Thoracic aorta (tissue), 2 donors: ENCODE measurements around the gene RIMKLB. TPM values are rescaled to one million over a fixed set of nuclear protein-coding genes. Genes with fewer than 3 reads are reported as not detected.
"Not testable (repeated sequence)": the region's sequence is repeated elsewhere in the genome, so short reads cannot be mapped to it uniquely, and the experiment has no call there.

Experiments used
- ATAC-seq: fragments of 150-250 bp; one replicate; pipeline ENCODE4 v1.8.0; 2017; ENCODE audit warnings: low read depth; ENCODE audit not compliant: insufficient number of reproducible peaks, low FRiP score
- DNase-seq: peaks from one replicate; pipeline ENCODE4 v3.0.0-alpha.2; 2020; ENCODE audit warnings: low spot score
- H3K27ac ChIP-seq, 2 donors: fragments of 200-600 bp; sonication (generic); 1 replicate in 1 of 2; 2 replicates in 1 of 2; pipeline ENCODE4 v1.5.1; 2016; ENCODE audit warnings: mild to moderate bottlenecking in 2 of 2, moderate library complexity in 2 of 2
- H3K27me3 ChIP-seq: fragments of 200-600 bp; sonication (generic); replicated peaks from 2 replicates; pipeline ENCODE4 v1.6.0; 2016; ENCODE audit warnings: mild to moderate bottlenecking; ENCODE audit not compliant: insufficient read depth
- H3K36me3 ChIP-seq: fragments of 200-600 bp; sonication (generic); one replicate; pipeline ENCODE4 v1.5.1; 2016
- H3K4me1 ChIP-seq, 2 donors: fragments of 200-600 bp; sonication (generic); 1 replicate in 1 of 2; 2 replicates in 1 of 2; pipeline versions ENCODE4 v1.5.1 to v1.6.0; 2016; ENCODE audit warnings: low read depth in 2 of 2, mild to moderate bottlenecking in 1 of 2; ENCODE audit not compliant: control insufficient read depth in 1 of 2
- H3K4me3 ChIP-seq: fragments of 200-600 bp; sonication (generic); 2 replicates; pipeline ENCODE4 v1.5.1; 2016; ENCODE audit warnings: mild to moderate bottlenecking
- H3K9me3 ChIP-seq: fragments of 200-600 bp; sonication (generic); 2 replicates; pipeline ENCODE4 v1.5.1; 2016
- total RNA-seq, 2 donors: library from RNA; depleted of rRNA; stranded (reverse); fragments of >200 nt; gene quantifications; one replicate each; pipeline versions ENCODE4 v1.1.0 to v1.2.3, GENCODE V29; 2016
- TF ChIP-seq, protein P1 (sequence below): fragments of 200-600 bp; sonication (generic); IDR thresholded peaks from one replicate; pipeline ENCODE4 v1.5.1; 2019; ENCODE audit warnings: antibody characterized with exemption

RIMKLB gene
- total RNA-seq, 2 donors from 2014 or later, result 87.6 to 159 TPM

DNA sequence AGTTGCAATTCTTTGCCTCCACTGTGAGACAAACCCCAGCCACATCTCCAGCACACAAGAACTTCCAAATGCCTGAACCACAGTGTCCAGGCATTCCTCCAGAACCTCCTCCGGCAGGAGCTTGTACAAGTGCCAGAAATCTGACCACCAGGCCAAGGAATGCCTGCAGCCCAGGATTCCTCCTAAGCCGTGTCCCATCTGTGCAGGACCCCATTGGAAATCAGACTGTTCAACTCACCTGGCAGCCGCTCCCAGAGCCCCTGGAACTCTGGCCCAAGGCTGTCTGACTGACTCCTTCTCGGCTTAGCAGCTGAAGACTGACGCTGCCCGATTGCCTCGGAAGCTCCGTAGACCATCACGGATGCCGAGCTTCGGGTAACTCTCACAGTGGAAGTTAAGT is 109.3 kb downstream of the RIMKLB start:
- not testable (repeated sequence) for H3K4me3 ChIP-seq, H3K27me3 ChIP-seq, H3K36me3 ChIP-seq, DNase-seq, H3K27ac ChIP-seq, ATAC-seq, H3K9me3 ChIP-seq, H3K4me1 ChIP-seq

DNA sequence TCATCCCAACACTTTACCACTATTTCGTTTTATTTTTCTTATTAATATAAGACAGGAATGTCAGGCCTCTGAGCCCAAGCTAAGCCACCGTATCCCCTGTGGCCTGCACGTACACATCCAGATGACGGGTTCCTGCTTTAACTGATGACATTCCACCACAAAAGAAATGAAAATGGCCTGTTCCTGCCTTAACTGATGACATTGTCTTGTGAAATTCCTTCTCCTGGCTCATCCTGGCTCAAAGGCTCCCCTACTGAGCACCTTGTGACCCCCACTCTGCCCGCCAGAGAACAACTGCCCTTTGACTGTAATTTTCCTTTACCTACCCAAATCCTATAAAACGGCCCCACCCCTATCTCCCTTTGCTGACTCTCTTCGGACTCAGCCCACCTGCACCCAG is 112.3 kb downstream of the RIMKLB start:
- not testable (repeated sequence) for H3K27ac ChIP-seq, H3K4me3 ChIP-seq, H3K4me1 ChIP-seq, H3K9me3 ChIP-seq, DNase-seq, ATAC-seq, H3K27me3 ChIP-seq, H3K36me3 ChIP-seq

- ATAC-seq, result no peak
- TF ChIP-seq, protein P1, sequence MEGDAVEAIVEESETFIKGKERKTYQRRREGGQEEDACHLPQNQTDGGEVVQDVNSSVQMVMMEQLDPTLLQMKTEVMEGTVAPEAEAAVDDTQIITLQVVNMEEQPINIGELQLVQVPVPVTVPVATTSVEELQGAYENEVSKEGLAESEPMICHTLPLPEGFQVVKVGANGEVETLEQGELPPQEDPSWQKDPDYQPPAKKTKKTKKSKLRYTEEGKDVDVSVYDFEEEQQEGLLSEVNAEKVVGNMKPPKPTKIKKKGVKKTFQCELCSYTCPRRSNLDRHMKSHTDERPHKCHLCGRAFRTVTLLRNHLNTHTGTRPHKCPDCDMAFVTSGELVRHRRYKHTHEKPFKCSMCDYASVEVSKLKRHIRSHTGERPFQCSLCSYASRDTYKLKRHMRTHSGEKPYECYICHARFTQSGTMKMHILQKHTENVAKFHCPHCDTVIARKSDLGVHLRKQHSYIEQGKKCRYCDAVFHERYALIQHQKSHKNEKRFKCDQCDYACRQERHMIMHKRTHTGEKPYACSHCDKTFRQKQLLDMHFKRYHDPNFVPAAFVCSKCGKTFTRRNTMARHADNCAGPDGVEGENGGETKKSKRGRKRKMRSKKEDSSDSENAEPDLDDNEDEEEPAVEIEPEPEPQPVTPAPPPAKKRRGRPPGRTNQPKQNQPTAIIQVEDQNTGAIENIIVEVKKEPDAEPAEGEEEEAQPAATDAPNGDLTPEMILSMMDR, result no peak
- Histone ChIP-seq H3K36me3 (no peaks in the 10 kb centered on the region), H3K27ac (no peak overlapping the region), H3K4me1 (no peaks in the 10 kb centered on the region), H3K9me3 (no peaks in the 10 kb centered on the region), H3K4me3 (no peak overlapping the region), H3K27me3 (no peaks in the 10 kb centered on the region)
- DNase-seq, result no peak
These were observed 116.0 kb downstream of the RIMKLB start for GRCh38 chr12:8813572-8814357.

DNA sequence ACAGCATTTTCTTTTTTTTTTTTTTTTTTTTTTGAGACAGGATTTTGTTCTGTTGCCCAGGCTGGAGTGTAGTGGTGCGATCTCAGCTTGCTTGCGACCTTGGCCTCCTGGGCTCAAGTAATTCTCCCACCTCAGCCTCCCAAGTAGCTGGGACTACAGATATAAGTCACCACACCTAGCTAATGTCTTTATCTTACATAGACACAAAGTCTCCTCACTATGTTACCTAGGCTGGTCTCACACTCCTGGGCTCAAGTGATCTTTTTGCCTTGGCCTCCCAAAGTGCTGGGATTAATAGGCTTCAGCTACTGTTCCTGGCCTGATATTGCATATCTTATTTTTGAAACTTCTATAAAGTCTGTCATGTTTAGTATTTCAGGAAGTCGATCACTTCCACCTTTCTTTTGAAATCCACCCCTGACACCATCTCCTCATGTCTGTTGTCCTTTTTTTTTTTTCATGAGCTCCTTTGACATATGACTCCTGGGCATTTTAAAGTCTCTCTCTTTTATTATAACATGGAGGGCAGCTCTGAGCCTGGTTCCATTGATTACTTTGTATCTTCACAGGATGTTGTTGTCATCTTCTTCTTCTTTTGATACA is 118.8 kb downstream of the RIMKLB start:
- H3K36me3 ChIP-seq, result no peaks in the 10 kb centered on the region
- no peak for DNase-seq
- H3K4me3 ChIP-seq, result no peak overlapping the region
- TF ChIP-seq, protein P1, result no peak
- H3K27ac ChIP-seq, result no peak overlapping the region
- no peaks in the 10 kb centered on the region for H3K27me3 ChIP-seq
- H3K9me3 ChIP-seq, result no peaks in the 10 kb centered on the region
- no peaks in the 10 kb centered on the region for H3K4me1 ChIP-seq
- no peak for ATAC-seq

GRCh38 chr12:8817856-8818255 is 120.1 kb downstream of the RIMKLB start:
- ATAC-seq, result no peak
- TF ChIP-seq, protein P1, result no peak
- no peak for DNase-seq
- H3K9me3 ChIP-seq, result no peaks in the 10 kb centered on the region
- no peaks in the 10 kb centered on the region for H3K4me1 ChIP-seq
- H3K27ac ChIP-seq, result no peak overlapping the region
- H3K36me3 ChIP-seq, result no peaks in the 10 kb centered on the region
- H3K4me3 ChIP-seq, result no peak overlapping the region
- H3K27me3 ChIP-seq, result no peaks in the 10 kb centered on the region

DNA sequence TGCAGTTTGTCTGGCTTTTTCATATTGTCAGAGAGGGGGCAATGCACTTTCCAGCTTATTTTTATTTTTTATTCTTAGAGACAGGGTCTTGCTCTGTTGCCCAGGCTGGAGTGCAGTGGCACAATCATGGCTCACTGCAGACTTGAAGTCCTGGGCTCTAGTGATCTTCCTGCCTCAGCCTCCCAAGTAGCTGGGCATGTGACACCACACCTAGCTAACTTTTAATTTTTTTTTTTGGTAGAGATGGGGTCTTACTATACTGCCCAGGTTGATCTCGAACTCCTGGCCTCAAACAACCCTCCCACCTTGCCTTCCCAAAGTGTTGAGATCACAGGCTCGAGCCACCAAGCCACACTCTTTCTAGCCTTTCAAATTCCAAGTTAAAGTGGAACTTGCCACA is 120.7 kb downstream of the RIMKLB start:
- H3K36me3 ChIP-seq, result no peaks in the 10 kb centered on the region
- H3K4me3 ChIP-seq, result no peak overlapping the region
- H3K4me1 ChIP-seq, result peaks cover 0 to under 1% of the 10 kb centered on the region in 2 donors
- DNase-seq (no peak), ATAC-seq (no peak)
- no peaks in the 10 kb centered on the region for H3K9me3 ChIP-seq
- no peak overlapping the region for H3K27ac ChIP-seq
- no peaks in the 10 kb centered on the region for H3K27me3 ChIP-seq
- TF ChIP-seq, protein P1, result no peak
